ENCODE results near the gene EZH2.

Gene EZH2

DNA sequence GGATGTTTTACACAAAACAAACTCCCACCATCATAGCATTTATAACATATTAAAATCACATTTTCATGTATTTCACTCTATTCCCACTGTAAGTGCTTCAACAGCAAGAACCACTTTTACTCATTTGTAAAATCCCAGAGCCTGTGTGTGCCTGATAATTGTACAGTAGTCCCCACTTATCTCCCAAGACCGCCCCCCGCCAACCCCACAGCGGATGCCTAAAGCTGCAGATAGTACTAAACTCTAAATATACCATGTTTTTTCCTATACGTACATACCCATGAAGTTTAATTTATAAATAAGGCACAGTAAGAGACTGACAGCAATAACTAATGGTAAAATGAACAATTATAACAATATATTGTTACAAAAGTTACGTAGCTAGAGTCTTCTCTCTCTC is 33.5 kb downstream of the EZH2 start:
- TF ChIP-seq, protein P1, sequence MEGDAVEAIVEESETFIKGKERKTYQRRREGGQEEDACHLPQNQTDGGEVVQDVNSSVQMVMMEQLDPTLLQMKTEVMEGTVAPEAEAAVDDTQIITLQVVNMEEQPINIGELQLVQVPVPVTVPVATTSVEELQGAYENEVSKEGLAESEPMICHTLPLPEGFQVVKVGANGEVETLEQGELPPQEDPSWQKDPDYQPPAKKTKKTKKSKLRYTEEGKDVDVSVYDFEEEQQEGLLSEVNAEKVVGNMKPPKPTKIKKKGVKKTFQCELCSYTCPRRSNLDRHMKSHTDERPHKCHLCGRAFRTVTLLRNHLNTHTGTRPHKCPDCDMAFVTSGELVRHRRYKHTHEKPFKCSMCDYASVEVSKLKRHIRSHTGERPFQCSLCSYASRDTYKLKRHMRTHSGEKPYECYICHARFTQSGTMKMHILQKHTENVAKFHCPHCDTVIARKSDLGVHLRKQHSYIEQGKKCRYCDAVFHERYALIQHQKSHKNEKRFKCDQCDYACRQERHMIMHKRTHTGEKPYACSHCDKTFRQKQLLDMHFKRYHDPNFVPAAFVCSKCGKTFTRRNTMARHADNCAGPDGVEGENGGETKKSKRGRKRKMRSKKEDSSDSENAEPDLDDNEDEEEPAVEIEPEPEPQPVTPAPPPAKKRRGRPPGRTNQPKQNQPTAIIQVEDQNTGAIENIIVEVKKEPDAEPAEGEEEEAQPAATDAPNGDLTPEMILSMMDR (conservative IDR thresholded peaks at IDR 0.05; ENCODE audit: low read depth, low read length), result no peak
- H3K4me3 ChIP-seq (ENCODE audit: low read depth, low read length), result no peak overlapping the region
- no peak for DNase-seq (ENCODE audit: low read depth)

DNA sequence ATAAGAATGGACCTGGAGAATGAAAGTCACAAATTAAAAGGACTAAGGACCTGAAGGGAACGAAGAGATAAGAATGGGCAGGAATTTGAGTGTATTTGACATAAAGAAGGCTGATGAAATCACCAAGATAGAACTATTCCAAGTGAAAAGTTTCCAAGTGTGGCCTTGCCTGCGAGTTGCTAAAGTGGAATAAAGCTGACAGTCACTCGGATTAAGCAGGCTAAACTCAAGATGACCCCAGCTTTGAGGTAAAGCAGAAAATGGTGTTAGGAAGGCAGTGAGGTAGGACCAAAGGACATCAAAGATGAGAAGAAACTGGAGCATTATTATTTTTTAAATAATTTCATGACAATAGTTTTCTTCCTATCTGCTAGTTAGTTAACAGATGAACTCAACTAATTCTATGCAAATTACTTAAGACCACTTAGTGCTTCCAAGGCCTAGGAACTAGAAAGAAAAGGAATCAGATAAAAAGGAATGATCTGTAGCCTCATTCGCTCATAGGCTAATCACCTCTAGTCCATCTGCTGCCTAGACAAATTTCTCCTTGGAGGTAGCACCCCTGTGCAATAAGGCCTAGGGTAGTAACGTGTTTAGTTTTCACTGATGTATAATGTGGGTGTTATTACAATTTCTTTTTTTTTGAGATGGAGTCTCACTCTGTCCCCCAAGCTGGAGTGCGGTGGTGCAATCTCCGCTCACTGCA is 34.5 kb downstream of the EZH2 start:
- TF ChIP-seq, protein P1 (conservative IDR thresholded peaks at IDR 0.05; ENCODE audit: low read depth, low read length), result no peak
- no peak overlapping the region for H3K4me3 ChIP-seq (ENCODE audit: low read depth, low read length)
- no peak for DNase-seq (ENCODE audit: low read depth)

DNA sequence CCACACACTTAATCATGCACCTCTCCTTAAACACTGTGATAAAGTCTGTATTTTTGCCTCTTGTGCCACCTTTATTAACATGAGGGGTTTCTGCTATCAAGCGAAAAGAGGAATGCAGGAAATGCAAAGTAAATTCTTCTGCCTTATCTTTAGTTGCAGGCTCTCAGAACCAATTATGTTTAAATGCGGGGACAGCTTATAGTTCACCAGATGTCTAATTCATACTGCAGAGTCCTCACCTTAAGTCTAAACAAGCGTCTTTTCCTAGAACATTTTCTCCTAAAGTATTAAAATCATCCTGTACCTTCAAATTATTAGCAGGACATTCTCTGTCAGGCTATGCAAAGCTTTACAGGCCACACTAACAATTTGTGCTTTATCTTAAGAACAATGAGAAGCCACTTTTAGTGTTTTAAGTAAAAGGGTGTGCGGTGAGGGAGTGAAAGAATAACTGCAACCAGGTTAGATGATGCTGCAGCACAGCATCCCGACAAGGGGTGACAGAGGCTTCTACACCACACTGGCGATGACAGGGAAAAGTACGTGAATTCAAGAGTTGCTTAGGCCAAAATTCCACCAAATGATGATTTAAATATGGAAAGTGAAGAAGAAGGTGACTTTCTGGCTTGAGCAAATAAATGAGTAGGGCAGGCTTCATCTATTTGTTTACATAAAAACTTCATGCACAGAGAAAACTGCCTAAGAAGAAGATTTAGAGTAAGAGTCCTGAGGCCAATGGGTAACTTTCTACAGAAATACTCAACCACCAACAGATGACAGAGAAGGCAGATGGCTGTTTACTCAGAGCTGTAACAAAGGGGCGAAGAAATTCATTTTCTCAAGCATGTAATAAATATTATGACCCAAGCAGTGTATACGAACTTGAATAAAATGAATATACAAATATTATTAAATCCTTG is 36.0 kb downstream of the EZH2 start:
- no peak overlapping the region for H3K4me3 ChIP-seq (ENCODE audit: low read depth, low read length)
- DNase-seq (ENCODE audit: low read depth), result peak; percentile 14
- TF ChIP-seq, protein P1 (conservative IDR thresholded peaks at IDR 0.05; ENCODE audit: low read depth, low read length), result no peak

DNA sequence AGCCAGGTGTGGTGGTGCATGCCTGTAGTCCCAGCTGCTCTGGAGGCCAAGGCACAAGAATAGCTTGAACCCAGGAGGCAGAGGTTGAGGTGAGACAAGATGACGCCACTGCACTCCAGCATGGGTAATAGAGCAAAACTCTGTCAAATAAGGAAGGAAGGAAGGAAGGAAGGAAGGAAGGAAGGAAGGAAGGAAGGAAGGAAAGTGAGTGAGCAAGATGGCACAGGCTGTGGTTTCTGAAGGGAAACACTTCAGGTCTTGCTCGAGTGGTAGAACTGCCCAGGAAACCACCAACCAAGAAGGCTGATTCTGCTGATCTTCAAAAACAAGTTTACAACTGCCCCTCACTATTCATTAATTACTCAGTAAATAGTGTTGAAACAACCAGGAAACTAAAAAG is 45.2 kb downstream of the EZH2 start:
- DNase-seq (ENCODE audit: low read depth), result no peak
- H3K4me3 ChIP-seq (ENCODE audit: low read depth, low read length), result no peak overlapping the region
- TF ChIP-seq, protein P1 (conservative IDR thresholded peaks at IDR 0.05; ENCODE audit: low read depth, low read length), result no peak

DNA sequence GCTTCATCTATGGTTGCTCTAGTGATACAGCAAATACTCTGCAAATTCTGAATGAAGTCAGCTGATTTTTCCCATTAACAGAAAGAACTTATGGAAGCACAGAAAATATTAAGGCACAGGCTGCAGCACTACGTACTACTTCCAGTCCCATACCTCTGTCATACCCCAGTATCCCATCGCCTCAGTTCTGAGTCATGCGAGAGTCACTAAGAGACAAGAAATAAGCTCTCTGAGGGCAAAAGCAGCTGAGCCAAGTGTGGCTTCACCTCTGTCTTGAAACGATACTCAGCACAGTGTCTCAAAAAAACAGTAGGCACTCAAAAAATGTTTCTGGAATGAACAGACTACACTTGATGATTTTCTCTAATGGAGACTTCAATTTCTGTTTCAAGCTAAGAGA is 48.2 kb downstream of the EZH2 start:
- H3K4me3 ChIP-seq (ENCODE audit: low read depth, low read length), result no peak overlapping the region
- DNase-seq (ENCODE audit: low read depth), result no peak
- TF ChIP-seq, protein P1 (conservative IDR thresholded peaks at IDR 0.05; ENCODE audit: low read depth, low read length), result no peak

DNA sequence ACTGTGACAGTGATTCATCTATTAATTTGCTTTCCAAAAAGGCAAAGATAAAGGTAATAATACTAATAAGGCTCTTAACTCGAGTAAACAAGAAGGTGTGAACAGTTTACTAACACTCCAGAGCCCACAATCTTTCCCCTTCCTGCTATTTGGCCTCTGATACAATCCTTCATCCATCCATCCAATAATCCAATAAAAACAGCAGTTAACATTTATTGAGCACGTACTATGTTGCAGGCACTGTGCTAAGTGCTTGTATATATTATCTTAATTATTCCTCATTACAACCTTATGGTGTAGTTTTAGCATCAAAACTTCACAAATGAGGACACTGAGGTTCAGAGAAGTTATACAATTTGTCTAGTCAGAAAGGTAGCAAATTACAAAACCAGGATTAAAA is 49.5 kb downstream of the EZH2 start:
- no peak for DNase-seq (ENCODE audit: low read depth)
- TF ChIP-seq, protein P1 (conservative IDR thresholded peaks at IDR 0.05; ENCODE audit: low read depth, low read length), result no peak

More for the DNA sequence above, 49.5 kb downstream of the EZH2 start:
- no peak overlapping the region for H3K4me3 ChIP-seq (ENCODE audit: low read depth, low read length)
